GM23248 (cell line): ENCODE measurements around the gene BCL7A. TPM values are rescaled to one million over a fixed set of nuclear protein-coding genes. Genes with fewer than 3 reads are reported as not detected.

Experiments
- DNase-seq: peaks from one replicate; pipeline ENCODE4 v3.0.0-alpha.2; 2015
- H2AFZ ChIP-seq: fragments of 200-600 bp; sonication (generic); 2 replicates; pipeline ENCODE4 v1.6.1; 2016; ENCODE audit warnings: antibody characterized with exemption
- H3F3A ChIP-seq: fragments of 200-600 bp; sonication (generic); 2 replicates; pipeline ENCODE4 v1.6.1; 2016; ENCODE audit warnings: mild to moderate bottlenecking, antibody characterized with exemption, mixed run types; ENCODE audit not compliant: insufficient read depth
- H3K27ac ChIP-seq: fragments of 200-600 bp; sonication (generic); 2 replicates; pipeline ENCODE4 v1.5.1; 2016; ENCODE audit warnings: mild to moderate bottlenecking
- H3K27me3 ChIP-seq: fragments of 200-600 bp; sonication (generic); replicated peaks from 2 replicates; pipeline ENCODE4 v1.6.1; 2016; ENCODE audit warnings: mild to moderate bottlenecking; ENCODE audit not compliant: insufficient read depth
- H3K36me3 ChIP-seq: fragments of 200-600 bp; sonication (generic); 2 replicates; pipeline ENCODE4 v1.6.1; 2016; ENCODE audit warnings: low read depth, mild to moderate bottlenecking
- H3K4me1 ChIP-seq: fragments of 200-600 bp; sonication (generic); 2 replicates; pipeline ENCODE4 v1.6.1; 2016; ENCODE audit warnings: mild to moderate bottlenecking; ENCODE audit not compliant: insufficient read depth
- H3K4me2 ChIP-seq: fragments of 200-600 bp; sonication (generic); one replicate; pipeline ENCODE4 v1.6.1; 2016; ENCODE audit warnings: mild to moderate bottlenecking; ENCODE audit not compliant: unreplicated experiment
- H3K4me3 ChIP-seq: fragments of 200-600 bp; sonication (generic); 2 replicates; pipeline ENCODE4 v1.5.1; 2016; ENCODE audit warnings: mild to moderate bottlenecking
- H3K79me2 ChIP-seq: fragments of 200-600 bp; sonication (generic); 2 replicates; pipeline ENCODE4 v1.6.1; 2016; ENCODE audit warnings: mild to moderate bottlenecking; ENCODE audit not compliant: insufficient read depth
- H3K9ac ChIP-seq: fragments of 200-600 bp; sonication (generic); 2 replicates; pipeline ENCODE4 v1.6.1; 2016; ENCODE audit warnings: mild to moderate bottlenecking
- H3K9me2 ChIP-seq: fragments of 200-600 bp; sonication (generic); 2 replicates; pipeline ENCODE4 v1.6.1; 2016; ENCODE audit warnings: mixed run types, mild to moderate bottlenecking, moderate library complexity; ENCODE audit not compliant: insufficient read depth
- H3K9me3 ChIP-seq: fragments of 200-600 bp; sonication (generic); one replicate; pipeline ENCODE4 v1.6.1; 2017; ENCODE audit warnings: low read depth
- H4K20me1 ChIP-seq: fragments of 200-600 bp; sonication (generic); 2 replicates; pipeline ENCODE4 v1.6.0; 2016; ENCODE audit not compliant: insufficient read depth
- EZH2 ChIP-seq: fragments of 200-600 bp; sonication (generic); IDR thresholded peaks from 2 replicates; pipeline ENCODE4 v1.6.1; 2018; ENCODE audit warnings: antibody characterized with exemption, mild to moderate bottlenecking; ENCODE audit not compliant: insufficient read depth, poor library complexity, severe bottlenecking
- EZH2phosphoT487 ChIP-seq: fragments of 200-600 bp; sonication (generic); IDR thresholded peaks from 2 replicates; pipeline ENCODE4 v1.6.1; 2018; ENCODE audit warnings: antibody characterized with exemption, moderate library complexity, mild to moderate bottlenecking, low read depth; ENCODE audit not compliant: insufficient read depth
- WGBS, 2 experiments: methylation state at CpG; one replicate each; pipeline ENCODE4 v1.1.6; 2015 to 2017; ENCODE audit warnings: low lambda C conversion rate in 2 of 2, low coverage in 1 of 2; ENCODE audit errors: missing lambda C conversion rate in 2 of 2; 5-methylcytosine and 5-hydroxymethylcytosine counted together
- in situ Hi-C: fragments of 300-500 bp; cut with MboI; formaldehyde crosslinking; loops from 2 replicates; pipeline ENCODE4 v1.15.0; 2020
- polyA plus RNA-seq: library from polyadenylated mRNA; unstranded; fragments of >200 nt; fragmentation: Nextera tagmentation; extraction: Ambion mirVana; gene quantifications from 2 replicates; pipeline ENCODE4 v1.2.1, GENCODE V29; 2016
- total RNA-seq: library from RNA; depleted of rRNA; stranded (reverse); fragments of >200 nt; shearing (Covaris generic); gene quantifications from 2 replicates; pipeline ENCODE4 v1.2.3, GENCODE V29; 2014

Gene BCL7A
- total and polyA plus RNA-seq, 2 experiments from 2014 or later, result 2.7 to 4.2 TPM

DNA sequence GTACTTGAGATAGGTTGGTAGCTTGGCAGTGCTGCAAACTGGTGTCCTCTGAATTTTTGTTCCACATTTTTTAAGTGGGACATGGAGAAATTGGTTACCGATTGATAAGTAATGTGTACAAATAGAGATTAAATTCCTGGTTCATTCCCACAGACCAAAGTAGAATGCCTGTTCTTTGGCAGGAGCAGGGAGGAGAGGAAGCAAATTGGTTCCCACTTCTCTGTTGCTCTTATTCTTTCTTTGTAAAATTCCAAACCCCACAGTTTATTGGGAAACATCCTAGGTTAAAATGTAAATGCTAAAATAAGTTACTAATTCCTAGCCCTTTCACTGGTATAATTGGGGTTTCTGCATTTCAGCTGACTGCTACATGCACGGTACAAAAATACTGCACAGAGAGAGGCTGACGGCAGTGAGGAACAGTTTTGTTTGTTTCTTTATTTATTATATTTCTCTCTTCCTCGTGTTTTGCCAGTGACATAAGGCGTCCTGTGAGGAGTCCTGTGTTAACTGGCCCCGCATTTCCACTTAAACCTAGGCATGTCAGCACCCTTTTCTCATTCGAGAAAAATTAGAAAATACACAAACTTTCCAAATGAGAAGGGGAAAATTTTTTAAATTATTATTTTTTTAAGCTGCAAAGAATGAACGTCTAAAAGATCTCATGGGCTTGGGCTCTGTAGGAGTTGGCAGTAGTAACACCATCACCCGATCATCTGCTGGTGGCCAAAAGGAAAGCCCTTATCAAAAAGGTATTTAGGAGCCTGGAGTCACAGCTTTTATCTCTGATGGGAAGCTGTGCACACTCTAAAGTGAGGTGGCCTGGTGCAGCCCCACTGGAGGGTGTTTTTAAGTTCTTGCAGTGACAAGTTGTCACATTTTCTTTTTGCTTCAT is 25.4 kb upstream of the BCL7A start:
- no peaks in the 10 kb centered on the region for H3K9me2 ChIP-seq
- H3K79me2 ChIP-seq, result no peaks in the 10 kb centered on the region
- no peak for TF ChIP-seq EZH2phosphoT487
- no peak for TF ChIP-seq EZH2
- WGBS, 2 experiments, result 56 to 58% methylated on average over 9 of the region's 9 CpGs
- no peak for DNase-seq
- H3K4me2 ChIP-seq, result no peak overlapping the region
- H4K20me1 ChIP-seq, result no peaks in the 10 kb centered on the region
- H3K4me1 ChIP-seq, result peaks cover 16% of the 10 kb centered on the region
- no peak overlapping the region for H3K27ac ChIP-seq
- no peak overlapping the region for H3K4me3 ChIP-seq
- no peak overlapping the region for H3K9ac ChIP-seq
- H2AFZ ChIP-seq, result 0 out of 2 replicates have a peak overlapping the region, but pooled peaks have one; percentile 20
- H3K27me3 ChIP-seq, result no peaks in the 10 kb centered on the region
- no peaks in the 10 kb centered on the region for H3K36me3 ChIP-seq
- H3F3A ChIP-seq, result peaks cover 20% of the 10 kb centered on the region
- in situ Hi-C loops, result no loop called here
- no peaks in the 10 kb centered on the region for H3K9me3 ChIP-seq

- DNase-seq, result peak; percentile 49
- no peaks in the 10 kb centered on the region for H4K20me1 ChIP-seq
- H3K36me3 ChIP-seq, result no peaks in the 10 kb centered on the region
- no peak overlapping the region for H3K9ac ChIP-seq
- no peak overlapping the region for H3K27ac ChIP-seq
- H3K4me1 ChIP-seq, result peaks cover 8% of the 10 kb centered on the region
- 82 to 85% methylated on average over 13 of the region's 13 CpGs for WGBS, 2 experiments
- no peak overlapping the region for H3K4me3 ChIP-seq
- no peak for TF ChIP-seq EZH2
- TF ChIP-seq EZH2phosphoT487, result no peak
- no peak overlapping the region for H3K4me2 ChIP-seq
- peaks cover 12% of the 10 kb centered on the region for H3F3A ChIP-seq
- H3K9me2 ChIP-seq, result no peaks in the 10 kb centered on the region
- H3K79me2 ChIP-seq, result no peaks in the 10 kb centered on the region
- no peaks in the 10 kb centered on the region for H3K9me3 ChIP-seq
- in situ Hi-C loops, result no loop called here
- H3K27me3 ChIP-seq, result no peaks in the 10 kb centered on the region
- no peak overlapping the region for H2AFZ ChIP-seq
Observed at GRCh38 chr12:121996945-121997612, 24.6 kb upstream of the BCL7A start.

GRCh38 chr12:122001466-122002209 is 20.0 kb upstream of the BCL7A start:
- no peak for DNase-seq
- no peaks in the 10 kb centered on the region for H3K27me3 ChIP-seq
- in situ Hi-C loops, result no loop called here
- H3K4me3 ChIP-seq, result no peak overlapping the region
- H2AFZ ChIP-seq, result no peak overlapping the region
- H3K9me3 ChIP-seq, result no peaks in the 10 kb centered on the region
- H3K9ac ChIP-seq, result no peak overlapping the region
- H3K27ac ChIP-seq, result no peak overlapping the region
- H3K4me1 ChIP-seq, result peaks cover 18% of the 10 kb centered on the region
- WGBS, 2 experiments, result 97 to 98% methylated on average over 17 of the region's 17 CpGs
- no peaks in the 10 kb centered on the region for H4K20me1 ChIP-seq
- no peaks in the 10 kb centered on the region for H3K9me2 ChIP-seq
- no peak overlapping the region for H3K4me2 ChIP-seq
- TF ChIP-seq EZH2, result no peak
- no peak for TF ChIP-seq EZH2phosphoT487
- H3K36me3 ChIP-seq, result no peaks in the 10 kb centered on the region
- H3F3A ChIP-seq, result peaks cover 20% of the 10 kb centered on the region; the same call in 1 of the 2 replicates
- H3K79me2 ChIP-seq, result no peaks in the 10 kb centered on the region
